Measurements from ENCODE around the gene SERGEF.

SERGEF gene

GRCh38 chr11:18012906-18013781 lies at the start of gene SERGEF:
Gene SERGEF (minus strand): TSS chr11:18013047. CDS start chr11:18013010, 37 bp downstream.
- DNase-seq (ENCODE audit: low spot score): peak; percentile 94

DNA sequence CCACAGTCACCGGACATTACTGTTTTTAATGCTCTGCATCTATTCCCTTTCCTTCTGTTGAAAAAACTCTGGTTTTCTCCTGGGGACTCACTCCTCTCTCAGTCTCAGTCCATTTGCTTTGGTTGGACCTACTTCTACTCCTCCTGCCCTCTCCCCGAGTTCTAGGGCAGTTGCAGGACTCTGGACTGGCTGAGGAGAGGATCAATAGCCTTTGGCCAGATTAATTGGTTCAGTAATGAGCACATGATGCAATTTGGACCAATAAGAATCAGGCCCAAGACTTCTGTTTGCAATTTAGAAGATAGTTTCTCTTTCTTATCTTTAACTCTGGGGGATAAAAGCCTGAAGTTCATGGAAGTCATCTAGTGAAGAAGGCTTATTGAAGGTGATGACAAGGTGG lies 48.5 kb upstream of the SERGEF start:
- no peak for DNase-seq (ENCODE audit: low spot score)

- no peak for DNase-seq (ENCODE audit: low spot score)
These were observed 43.8 kb upstream of the SERGEF start for GRCh38 chr11:18056561-18057181.

GRCh38 chr11:18054511-18055103 lies 41.8 kb upstream of the SERGEF start:
- DNase-seq (ENCODE audit: low spot score): no peak

DNA sequence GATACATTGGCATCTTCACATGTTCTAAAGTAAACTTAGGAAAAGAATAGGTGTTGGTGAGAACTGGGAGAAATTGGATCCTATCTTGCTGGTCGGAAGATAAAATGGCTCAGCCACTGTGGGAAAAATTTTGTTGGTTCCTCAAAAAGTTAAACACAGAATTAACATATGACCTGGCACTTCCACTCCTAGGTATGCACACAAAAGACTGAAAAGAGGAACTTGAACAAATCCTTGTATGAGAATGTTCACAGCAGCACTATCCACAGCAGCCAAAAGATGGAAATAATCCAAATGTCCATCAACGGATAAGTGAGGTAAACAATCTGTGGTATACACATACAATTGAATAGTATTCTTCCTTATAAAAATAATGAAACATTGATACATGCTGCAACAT lies 38.0 kb upstream of the SERGEF start:
- no peak for DNase-seq (ENCODE audit: low spot score)

DNA sequence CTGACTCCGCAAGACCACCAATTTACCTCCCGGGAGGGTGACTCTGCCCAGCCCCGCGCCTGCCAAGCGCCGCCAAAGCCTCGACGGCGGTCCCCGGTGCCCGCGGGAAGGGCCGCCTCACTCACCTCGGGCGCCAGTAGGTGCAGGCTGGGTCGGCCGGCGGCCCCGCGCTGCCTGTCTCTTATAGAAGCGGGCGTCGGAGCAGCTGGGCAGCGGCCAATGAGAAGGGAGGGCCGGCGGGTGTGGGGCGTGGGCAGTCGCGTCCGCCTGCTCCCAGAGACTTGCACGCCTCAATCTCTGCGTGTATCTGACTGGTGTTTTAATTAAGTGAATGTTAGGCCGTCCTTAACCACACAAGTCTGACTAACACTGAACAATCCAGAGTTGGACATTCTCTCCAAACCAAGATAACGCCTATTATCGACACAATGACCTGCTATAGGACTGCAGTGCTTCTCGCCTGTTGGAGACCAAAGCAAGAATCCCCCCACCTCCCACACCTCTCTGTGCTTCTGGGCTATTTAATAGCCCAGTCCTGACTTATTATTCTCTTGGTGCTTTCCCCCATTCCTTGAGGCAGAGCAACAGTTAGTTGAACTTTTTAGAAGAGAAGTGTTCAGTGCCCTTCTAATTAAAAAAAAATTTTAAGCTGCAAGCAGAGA lies 33.4 kb upstream of the SERGEF start, which contains the start of gene TPH1:
TPH1 (minus strand) TSS at position 154 of the 662 bp plus-strand sequence. CDS start 5,507 bp downstream, outside the sequence.
- DNase-seq (ENCODE audit: low spot score): no peak

GRCh38 chr11:18036456-18036855 lies 23.6 kb upstream of the SERGEF start:
- no peak for DNase-seq (ENCODE audit: low spot score)

GRCh38 chr11:18027475-18027874 lies 14.6 kb upstream of the SERGEF start:
- no peak for DNase-seq (ENCODE audit: low spot score)

DNA sequence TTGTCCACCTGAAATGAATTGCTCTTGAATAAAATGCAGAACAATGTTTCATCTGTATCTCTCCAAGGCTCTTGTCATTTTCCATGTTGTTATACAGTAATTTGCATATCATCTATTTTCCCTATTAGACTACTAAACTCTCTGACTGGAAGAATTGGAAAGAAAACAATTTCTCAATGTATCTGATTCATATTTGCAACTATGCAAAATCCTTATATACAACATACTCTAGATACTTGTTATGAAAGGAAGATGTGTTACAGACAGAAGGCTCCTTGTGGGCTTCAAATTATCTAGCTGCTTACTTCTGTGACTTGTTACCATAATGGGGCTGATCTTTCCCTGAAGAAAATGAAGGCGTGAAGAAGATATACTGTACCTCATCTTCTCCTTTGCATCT lies 9.6 kb upstream of the SERGEF start:
- DNase-seq (ENCODE audit: low spot score): no peak

DNA sequence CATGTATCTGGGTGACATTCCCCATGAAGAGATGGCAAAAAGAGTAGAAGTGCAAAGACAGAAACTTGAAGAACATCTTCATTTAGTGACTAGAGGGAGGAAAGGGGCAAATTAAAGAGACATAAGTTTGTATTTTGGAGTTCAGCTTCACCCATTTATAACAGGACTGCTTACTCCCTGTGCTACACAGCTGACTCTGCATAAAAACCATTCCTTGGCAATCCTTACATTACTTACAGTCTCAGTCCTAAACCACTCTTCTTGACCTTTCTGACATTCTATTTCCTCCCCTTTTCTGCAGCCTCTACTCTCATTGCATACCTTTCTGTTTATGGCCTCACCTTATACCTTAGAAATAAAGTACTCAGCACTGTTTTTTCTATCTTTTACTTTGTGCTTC lies 6.8 kb upstream of the SERGEF start:
- DNase-seq (ENCODE audit: low spot score): no peak

DNA sequence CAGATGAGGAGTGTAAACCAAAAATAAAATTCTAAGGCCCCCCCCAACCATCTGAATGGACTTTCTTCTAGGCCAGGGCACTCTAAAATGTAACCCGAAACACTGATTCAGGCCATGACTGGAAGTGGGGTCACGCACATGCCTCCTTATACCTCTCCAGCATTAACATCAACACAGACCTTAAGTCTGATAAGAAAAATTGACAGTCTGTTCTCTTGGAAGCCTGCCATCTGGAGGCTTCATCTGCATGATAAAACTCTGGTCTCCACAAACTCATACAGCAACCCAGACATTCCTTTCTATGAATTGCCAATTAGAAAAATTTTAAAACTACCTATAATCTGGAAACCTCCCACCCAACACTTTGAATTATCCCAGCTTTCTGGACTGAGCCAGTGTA lies 3.9 kb upstream of the SERGEF start:
- DNase-seq (ENCODE audit: low spot score): no peak

- DNase-seq (ENCODE audit: low spot score): no peak
These were observed 2.0 kb upstream of the SERGEF start for GRCh38 chr11:18014876-18015275.

DNA sequence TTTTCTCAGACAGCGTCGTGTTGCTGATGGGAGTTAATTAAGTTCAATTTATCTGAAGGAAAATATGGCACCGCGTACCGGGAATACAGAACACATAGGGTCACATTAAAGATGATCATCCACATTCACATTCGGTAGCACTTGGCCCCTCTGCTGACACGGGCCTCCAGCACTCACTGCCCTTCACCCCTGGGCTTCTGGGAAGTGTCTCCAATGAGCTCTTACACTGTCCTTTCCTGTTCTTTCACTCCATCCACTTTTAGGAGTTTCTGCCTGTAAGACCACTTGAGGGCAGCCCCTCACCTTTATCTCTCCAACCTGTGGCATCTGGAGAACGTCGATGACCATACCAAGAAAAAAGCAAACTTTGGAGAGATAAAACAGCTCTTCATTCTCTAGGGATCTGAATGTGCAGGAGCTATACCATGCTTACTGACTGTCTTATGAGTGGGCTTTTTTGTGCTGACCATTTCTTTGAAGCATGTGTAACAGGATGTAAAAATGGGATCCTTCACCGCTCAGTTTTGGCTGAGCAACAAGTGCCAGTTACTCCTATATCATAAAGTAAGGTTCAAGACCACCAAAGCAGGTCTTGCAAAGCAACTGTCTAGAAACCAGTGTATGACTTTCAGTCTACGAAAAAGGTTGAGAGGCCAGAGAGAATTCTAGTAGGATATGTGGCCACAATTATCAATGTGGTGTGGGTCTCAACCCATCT lies 1.1 kb upstream of the SERGEF start:
- no peak for DNase-seq (ENCODE audit: low spot score)

DNA sequence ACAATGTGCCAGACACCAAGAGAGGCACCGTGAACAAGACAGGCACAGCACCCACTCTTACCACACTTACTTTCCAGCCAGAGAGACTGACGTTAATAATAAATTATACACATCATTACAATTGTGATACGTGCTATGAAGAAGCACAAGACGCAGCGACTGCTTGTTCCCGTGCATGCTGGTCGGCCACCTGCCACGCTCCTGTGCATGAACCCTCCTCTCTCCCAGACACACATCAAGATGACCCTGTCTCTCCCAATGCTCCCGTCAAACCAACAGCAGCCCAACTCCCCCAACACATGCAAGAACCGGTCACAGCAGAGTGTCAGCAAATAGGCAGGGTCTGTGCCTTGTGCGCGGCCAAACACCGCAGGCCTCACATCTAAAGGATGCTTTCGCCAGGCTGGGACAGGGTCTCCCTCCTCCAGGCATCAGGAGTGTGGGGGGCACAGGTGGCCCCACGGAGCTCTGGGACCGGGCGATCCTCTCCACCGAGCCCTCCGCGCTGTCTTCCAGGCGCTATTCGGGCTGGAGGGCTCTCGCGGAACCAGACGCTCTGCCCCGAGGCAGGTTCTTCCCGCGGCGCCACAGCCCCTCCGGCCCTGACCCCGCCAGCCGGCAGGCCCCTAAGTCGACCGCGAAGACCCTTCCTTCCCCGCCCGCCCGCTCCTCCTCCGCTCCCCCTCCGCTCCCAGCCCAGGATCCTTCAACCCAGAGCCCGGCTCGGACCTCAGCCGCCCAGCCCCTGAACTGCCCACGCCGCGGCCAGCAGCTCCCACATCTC lies 533 bp downstream of the SERGEF start:
- DNase-seq (ENCODE audit: low spot score): no peak

- DNase-seq (ENCODE audit: low spot score): no peak
These were observed 1.2 kb downstream of the SERGEF start for GRCh38 chr11:18011633-18012032.

DNA sequence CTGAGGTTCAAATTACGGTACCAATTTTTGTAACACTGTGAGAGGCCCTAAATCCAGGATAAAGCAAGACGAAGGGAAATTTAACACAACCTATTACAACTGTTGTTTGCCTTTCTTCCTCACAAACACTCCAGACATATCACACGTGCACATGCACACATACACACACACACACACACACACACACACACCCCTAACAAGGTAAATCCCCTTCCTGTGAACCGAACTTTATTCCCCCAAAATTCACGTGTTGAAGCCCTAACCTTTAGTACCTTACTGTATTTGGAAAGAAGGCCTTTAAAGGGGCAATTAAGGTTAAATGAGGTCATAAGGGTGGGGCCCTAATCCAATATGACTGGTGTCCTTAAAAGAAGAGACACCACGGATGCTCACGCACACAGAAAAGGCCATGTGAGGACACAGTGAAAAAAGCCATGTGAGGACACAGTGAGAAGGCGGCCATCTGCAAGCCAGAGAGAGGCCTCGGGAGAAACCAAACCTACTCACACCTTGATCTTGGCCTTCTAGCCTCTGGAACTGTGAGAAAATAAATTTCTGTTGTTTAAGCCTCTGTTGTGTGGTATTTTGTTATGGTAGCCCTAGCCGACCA lies 1.8 kb downstream of the SERGEF start:
- no peak for DNase-seq (ENCODE audit: low spot score)

DNA sequence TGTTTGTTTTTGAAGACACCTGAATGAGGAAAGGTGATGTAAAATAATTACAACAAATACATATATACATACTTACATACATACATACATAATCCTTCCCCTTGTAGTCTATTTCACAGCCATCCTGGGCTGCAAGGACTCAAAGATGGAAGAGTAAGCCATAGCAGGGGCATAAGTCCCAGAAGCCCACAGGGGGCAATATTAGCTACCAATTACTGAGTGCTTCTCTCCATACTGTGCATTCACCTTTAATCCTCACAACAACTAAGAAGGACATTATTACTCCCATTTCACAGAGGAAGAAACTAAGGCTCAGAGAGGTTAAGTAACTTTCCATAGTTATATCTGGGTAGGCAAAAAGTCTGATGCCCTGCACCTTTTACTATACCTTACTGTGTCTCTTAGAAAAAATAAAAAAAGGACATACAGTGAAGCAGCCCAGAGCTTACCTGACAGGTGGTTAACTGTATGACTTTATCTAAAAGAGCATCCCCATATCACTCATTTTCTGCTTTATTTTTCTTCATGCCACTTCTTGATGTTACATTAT lies 2.7 kb downstream of the SERGEF start:
- DNase-seq (ENCODE audit: low spot score): no peak

DNA sequence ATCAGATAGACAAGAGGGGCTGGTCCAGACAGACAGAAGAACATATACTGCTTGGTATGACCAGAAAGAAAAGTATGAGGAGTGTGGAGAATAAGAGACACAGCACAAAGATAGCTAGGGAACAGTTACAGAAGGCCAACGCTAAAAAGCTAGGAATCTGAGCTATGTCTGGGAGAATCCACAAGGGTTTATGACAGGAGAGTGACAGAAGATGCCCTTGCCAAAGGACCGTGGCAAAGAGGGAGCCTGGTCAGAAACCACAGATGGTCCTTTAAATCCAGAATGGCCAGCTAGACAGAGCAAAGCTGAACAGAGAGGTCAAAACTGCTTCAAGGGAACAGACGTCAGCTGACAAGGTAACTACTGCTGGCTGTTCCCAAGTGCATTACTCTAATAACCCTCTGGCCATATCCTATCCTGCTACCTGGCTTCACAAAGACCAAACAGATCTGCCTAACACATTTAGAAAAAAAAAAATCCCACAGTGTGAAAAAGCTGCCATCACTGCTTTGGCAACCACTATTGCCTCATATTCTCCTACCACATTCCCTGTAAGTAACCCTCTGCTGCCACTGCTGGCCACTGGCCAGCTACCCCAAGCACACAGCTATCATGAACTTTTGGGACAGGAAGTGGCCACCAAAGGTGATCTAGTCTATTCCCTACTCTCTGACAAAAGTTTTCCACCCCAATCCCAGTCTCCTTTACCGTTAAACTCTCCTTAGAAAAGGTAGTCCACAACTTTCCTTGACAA lies 7.3 kb downstream of the SERGEF start:
- no peak for DNase-seq (ENCODE audit: low spot score)

- DNase-seq (ENCODE audit: low spot score): no peak
These were observed 11.7 kb downstream of the SERGEF start for GRCh38 chr11:18001191-18001590.

GRCh38 chr11:18000760-18001159 lies 12.1 kb downstream of the SERGEF start:
- no peak for DNase-seq (ENCODE audit: low spot score)
